NCI-H774 (cell line): ENCODE results near the gene GRIN3A.

Source experiments
- DNase-seq: peaks from one replicate; lab custom pipeline; 2025; lab: John Stamatoyannopoulos, UW

Gene GRIN3A

DNA sequence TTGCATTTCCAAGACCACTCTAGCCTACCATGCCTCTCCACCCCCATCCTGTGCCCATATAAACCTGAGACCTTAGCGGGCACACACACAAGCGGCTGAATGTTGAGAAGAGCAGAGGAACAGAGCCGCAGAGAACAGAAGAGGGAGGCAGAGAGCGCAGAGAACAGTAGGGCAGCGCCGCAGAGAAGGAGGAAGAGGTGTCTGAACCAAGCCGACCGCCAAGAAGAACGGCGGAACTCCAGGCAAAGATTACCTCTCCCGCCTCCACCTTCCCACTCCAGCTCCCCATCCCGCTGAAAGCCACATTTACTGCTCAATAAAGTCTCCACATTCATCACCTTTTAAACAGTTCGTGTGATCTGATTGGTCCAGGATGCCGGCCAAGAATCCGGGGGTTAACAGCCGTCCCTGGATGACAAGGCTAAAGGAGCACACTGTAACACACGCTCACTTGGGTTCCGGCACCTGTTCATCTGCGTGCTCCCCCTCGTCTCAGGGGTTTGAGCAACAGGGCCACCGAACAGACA, 33.2 kb downstream of the GRIN3A start:
- peak; percentile 12 for DNase-seq

GRCh38 chr9:101702257-101702656, 36.2 kb downstream of the GRIN3A start:
- no peak for DNase-seq

DNA sequence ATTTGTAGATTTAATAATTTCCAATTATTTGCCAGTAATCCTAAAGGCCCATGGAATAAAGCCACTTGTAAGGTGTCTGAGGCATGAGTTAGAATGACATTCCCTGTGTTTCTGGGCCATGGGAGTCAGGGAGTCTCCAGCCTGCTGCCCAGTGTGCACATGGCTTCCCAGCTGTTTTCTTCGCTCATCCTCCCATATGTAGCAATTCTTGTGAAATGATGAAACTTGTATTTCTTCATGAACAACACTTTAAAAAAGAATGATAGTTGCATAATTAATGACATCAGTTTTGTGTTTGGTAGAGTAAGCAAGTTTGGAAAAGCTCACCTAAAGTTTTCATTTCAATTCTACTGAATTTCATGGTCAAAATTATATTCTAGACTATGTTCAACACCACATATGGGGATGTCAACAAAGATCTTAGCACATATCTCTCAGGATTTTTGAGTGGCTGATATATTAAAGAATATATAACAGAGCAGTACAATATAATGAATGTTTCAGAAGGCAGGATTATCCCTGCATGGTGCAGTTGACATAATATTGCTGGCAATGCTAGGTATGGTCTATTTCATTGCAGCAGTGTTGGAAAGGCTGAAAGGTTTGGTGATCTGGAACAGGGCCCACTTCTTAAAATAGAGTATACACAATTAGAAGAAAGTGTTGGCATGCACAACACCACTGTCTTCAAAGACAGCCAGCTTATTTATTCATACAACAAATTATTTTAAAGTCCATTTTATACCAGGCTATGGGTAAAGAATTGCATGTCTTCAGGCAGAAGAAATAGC, 44.7 kb downstream of the GRIN3A start:
- DNase-seq, result no peak

- DNase-seq, result no peak
Observed at GRCh38 chr9:101691657-101692056, 46.8 kb downstream of the GRIN3A start.

DNA sequence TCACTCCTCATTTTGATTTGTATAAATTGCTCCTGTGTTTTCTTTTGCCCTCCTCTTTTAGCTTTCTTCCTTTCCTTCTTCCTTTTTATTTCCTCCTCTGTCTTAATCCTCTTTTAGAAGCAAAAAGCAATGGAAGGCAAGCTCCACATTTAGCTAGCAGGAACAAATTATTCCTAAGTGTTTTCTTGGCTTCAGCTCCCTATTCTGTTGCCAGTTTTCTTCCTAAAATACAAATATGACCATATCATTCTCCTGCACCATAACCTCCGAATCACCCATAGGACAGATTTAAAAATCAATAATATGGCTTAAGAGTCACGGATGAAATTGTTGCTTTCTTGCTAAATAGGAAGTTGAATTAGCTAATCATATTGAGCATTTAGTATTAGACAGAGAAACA, 49.4 kb downstream of the GRIN3A start:
- DNase-seq, result no peak

DNA sequence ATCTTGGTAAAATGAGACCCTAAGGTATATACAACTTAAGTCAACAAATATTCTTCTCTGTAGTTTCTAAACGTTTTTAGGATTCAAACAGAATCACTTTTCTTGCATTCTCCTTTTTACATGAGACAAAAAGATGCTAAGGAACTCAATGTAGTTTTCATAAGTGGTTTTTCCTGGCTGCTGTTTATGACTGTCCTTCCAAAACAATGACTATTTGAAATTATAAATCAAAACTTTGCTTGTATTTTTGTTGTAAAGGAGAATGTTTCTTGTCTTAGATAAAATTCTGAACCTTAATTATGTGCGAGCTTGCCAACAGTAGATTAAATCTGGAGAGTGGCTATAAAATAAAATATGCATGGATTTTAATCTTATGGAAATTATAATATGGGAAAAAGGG, 53.8 kb downstream of the GRIN3A start:
- no peak for DNase-seq

DNA sequence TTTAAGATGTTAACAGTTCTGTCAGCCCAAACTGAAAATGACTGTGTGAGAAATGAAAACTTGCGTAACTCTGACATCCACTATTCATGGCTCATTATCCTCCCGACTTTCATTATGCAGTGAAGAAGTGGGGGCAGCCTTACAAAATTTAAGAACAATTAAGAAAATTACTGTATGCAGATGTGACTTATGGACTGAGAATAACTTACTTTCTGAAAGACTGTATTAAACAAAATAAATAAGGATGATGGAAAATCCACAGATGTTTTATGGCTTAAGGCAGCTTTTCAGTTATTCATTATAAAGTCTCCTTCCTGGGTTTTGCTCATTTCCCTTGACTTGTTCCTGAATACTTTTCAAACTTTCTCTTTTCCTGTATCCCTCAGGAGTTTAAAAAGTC, 55.2 kb downstream of the GRIN3A start:
- DNase-seq, result no peak

DNA sequence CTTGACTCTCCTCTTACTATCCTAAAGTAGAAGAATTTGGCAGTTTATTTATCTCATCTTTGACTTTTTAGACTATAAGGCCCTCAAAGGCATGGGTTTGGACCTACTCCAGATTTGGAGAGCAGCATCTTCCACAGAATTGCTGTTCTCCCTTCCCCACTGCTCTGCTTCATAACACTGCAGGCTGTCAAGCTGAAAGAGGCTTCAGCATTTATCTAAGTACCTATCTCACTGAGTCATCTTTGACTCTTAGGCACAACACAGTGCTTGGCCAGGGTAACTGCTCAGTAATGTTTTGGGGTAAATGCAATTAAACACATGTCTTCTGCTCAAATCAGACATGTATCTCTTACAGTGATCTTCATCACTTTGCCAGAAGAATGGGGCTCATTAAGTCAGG, 60.6 kb downstream of the GRIN3A start:
- DNase-seq, result no peak

- DNase-seq, result no peak
Observed at GRCh38 chr9:101675341-101675740, 63.1 kb downstream of the GRIN3A start.

DNA sequence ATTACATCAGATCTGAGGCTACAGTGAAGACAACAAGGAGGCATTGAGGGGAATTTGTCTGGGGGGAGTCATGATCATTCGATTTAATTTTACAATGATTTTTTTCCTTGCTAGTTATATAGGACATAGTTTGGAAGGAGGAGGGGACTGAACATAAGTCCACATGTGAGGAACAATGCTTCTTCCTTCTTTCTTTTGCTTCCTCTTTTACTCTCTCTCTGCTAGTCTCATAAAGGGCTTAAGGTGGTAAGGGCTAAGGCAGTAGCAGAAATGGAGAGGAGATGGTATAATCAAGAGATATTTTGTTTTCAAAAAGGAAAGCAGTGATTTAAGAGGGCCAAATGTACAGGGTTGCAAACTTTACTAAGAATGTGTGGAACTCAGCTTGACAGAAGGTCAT, 64.3 kb downstream of the GRIN3A start:
- no peak for DNase-seq

DNA sequence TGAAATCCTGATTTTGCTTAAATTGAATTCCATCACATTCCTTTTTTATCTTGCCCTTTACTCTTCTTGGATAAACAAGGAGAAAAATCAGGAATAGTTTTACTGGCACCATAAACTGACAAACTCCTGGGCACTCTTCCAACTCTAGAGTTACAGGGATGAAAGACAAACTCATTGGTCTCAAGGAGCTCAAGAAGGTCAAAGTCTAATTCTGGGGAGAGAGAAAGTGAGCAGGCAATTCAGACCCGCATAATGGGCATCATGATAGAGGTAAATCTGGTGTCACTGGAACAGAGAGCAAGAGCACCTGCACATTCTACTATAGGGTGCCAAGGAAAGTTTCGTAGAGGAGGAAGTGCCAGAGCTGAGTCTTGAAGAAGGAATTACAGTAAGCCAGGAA, 64.8 kb downstream of the GRIN3A start:
- DNase-seq, result no peak

GRCh38 chr9:101671567-101671966, 66.9 kb downstream of the GRIN3A start:
- DNase-seq, result no peak

GRCh38 chr9:101668421-101668820, 70.0 kb downstream of the GRIN3A start:
- no peak for DNase-seq

DNA sequence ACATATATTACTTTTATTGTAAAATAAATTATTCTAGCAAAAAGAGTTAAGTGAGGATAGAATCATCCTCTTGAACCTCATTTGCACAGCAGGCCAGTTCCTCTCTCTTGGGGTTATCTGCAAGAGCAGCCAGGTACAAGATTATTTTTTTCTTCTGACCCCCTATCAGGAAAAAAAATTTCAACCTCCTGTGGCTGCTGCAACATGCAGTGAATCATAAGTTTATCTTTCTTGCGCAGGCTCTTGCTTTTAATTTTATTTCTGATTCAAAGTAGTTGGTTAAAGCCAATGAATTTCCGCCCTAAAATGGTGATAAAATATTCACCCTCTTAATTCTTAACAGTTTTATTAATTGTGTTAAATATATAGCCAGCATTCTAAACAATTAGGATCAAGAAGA, 74.0 kb downstream of the GRIN3A start:
- DNase-seq, result no peak

- no peak for DNase-seq
Observed at GRCh38 chr9:101652601-101653175, 85.8 kb downstream of the GRIN3A start.

DNA sequence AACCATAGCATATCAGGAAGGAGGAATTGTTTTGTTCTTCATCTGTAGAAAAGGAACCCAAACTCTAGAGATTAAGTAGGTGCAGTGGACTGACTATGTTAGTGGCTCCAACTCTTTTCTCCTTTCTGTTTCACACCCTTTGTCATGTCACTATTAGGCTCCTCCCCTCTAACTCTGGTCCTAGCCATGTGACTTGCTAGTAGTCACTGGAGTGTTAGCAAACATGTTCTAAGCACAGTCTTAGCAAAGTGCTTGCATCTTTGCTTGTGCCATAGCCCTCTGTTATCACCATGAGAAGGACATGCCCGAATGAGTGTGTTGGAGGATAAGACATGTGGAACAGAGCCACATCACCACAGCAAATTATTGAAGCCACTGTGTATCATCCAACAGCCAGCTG, 88.3 kb downstream of the GRIN3A start:
- no peak for DNase-seq

GRCh38 chr9:101648493-101648892, 90.0 kb downstream of the GRIN3A start:
- no peak for DNase-seq

DNA sequence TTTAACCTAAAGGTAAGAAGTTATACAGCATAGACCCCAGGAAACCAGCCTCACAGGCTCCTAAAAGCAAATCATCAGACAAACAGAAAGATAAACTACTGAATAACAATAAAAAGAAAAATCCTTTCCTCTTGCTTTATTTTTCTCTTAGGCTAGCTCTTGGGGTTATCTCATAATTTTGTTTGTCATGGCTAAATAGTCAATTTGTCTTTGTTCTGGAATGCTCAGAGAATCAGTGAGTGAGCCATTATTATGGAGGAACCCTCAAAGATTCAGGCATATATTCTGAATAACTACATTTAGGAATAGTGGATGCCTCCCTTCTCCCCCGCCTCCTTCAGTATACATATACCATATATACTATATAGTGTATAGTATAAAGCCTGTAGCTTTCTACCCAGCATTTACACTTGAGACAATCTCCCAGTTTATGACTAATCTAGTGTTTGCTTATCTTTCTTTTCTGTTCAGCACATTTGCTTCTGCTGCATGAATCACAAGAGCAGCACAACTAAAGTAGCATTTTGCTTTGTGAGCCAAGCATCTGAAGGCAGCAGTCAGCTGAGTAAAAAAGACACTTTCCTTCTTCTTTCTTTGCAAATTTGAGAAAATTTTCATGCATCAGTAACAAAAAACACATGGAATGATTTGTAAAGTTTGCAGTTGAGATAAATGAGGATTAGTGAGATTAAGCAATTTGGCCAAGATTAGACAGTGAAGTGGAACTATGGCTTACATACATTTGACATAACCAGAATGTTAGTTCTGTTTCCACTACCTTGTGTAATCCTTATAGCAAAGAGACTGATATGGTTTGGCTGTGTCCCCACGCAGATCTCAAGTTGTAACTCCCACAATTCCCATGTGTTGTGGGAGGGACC, 98.4 kb downstream of the GRIN3A start:
- DNase-seq, result no peak

DNA sequence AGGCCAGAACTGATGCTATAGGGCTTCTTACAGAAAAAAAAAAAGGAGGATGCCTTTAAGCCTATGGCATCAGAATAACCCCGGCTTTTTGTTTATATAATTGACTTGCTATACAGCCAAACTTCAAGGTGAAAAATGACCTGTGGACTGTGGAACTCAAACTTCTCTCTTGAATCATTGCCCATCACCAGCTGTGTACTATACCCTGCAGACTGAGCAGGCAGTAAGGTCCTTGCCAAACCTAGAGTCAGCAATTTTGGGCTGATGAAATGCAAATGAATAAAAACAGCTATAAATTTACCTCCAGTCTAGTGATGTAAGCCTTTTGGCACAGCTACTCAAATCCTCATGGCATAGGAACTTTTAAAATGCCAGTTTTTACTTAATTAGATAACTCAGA, 99.1 kb downstream of the GRIN3A start:
- no peak for DNase-seq

- DNase-seq, result no peak
Observed at GRCh38 chr9:101636247-101636646, 102.2 kb downstream of the GRIN3A start.

DNA sequence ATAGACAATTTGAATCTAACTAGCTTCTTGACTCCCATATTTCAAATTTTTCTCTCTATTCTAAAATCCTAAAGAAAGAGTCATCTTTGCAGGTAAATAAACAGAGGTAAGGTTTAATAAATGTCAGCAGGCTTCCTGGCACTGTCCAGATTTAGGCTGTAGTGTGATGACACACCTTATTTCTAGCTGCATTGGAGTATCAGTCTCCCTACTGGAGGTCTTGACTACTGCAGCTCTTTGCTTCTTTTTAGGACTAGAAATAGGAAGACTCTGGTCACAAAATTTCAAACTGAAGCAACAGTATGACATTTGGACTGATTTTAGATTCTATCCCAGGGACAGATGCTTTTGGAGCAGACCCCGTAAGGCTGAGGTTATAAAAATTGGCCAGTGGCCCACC, 103.0 kb downstream of the GRIN3A start:
- no peak for DNase-seq

- DNase-seq, result no peak
Observed at GRCh38 chr9:101634741-101635409, 103.6 kb downstream of the GRIN3A start.
